Activated T-helper 1 cell treated with anti-CD3 and anti-CD28 coated beads, Interleukin-2, amount 50 U/mL, for 16 hours (primary cell): Measurements from ENCODE around the gene HOXA9.

Experiments
- DNase-seq, 2 donors: peaks; one replicate each; pipeline ENCODE4 v3.0.0-alpha.2; 2020; ENCODE audit warnings: low read depth in 1 of 2, low spot score in 1 of 2

The HOXA9 gene

DNA sequence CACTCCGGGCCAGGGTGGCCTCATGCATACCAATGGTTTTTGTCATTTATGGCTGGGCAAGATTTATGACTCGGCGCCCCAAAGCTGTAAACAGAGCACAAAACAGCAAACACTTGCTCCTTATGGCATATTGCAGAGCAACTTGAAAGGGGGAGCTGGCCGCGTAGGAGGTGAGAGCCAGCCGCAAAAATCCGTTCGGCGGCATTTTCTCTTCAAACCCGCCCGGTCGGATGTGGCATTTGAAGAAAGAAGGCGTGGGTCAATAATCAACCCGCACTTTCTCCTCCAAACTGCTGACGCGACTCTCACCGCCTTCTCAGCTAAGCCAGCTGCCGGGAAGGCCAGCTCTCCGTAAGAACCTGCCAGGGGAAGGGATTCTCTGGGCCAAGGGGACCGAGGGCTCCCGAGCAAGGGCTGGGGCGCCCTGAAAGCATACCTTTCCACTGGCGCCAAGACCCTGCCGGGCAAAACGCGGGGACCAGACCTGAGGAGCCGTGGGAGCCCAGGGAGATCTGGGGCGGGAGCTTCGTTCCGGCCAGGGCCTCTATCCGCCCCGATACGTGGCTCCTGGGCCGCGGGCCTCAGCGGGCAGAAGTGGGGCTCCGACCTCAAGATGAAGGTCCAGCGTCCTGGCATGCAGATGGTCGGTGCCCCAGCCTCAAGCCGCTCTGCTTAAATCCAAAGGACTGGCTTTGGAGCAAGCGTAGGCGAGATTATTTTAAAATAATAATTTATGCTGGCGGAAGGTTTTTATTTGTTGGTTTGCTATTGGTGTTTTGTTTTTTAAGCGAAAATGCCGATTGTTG is 49.9 kb downstream of the HOXA9 start:
- no peak for DNase-seq

DNA sequence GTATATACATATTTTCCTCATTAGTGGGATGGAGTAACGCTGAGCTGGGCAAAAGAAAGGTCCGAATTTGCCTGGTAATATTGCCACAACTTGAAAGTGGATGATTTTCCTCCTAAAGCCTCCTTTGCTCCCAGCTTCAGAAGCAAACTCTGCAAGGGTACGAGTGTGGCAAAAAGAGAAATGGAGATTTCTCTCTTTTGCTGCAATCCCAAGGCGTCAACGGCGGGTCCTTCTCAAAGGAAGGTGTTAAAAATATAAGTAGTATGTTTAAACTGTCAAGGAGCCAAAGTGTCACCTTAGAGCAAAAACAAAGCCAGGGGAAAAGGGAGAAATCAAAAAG is 50.5 kb downstream of the HOXA9 start:
- DNase-seq = no peak

DNA sequence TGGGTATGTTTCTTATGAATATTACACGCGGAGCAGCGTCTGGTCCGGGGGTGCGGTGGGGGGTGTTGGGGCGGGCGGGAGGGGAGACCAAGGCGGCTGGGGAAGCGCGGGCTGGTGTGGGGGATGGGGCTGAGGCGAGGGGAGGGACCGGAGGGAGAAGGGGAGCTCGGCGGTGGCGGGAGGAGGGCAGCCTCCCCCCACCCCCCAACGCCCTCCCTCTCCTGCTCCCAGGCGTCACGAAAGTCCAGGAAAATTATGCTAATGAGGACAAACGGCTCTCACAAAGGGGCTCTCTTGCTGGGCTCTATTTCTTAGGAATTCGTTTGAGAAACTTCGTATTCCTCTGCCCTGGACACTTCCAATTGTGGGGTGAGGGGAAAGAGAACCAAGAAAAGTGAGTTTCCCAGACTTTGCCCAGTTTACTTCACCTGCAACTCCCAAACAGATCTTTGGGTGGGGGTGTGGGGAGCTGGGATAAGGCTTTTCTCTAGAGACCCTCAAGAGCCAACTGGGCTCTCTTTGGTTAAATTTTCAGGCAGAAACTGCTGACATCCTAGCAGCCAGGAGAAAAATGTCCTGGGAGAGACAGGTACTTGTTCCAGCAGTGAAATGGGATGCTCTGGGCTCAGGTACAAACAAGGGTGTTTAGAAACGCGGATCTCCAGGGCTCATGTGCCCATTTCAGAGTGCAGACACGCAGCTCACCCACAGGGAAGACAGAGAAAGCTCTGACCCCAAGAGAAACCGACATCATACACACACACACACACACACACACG is 51.2 kb downstream of the HOXA9 start:
- no peak for DNase-seq

DNA sequence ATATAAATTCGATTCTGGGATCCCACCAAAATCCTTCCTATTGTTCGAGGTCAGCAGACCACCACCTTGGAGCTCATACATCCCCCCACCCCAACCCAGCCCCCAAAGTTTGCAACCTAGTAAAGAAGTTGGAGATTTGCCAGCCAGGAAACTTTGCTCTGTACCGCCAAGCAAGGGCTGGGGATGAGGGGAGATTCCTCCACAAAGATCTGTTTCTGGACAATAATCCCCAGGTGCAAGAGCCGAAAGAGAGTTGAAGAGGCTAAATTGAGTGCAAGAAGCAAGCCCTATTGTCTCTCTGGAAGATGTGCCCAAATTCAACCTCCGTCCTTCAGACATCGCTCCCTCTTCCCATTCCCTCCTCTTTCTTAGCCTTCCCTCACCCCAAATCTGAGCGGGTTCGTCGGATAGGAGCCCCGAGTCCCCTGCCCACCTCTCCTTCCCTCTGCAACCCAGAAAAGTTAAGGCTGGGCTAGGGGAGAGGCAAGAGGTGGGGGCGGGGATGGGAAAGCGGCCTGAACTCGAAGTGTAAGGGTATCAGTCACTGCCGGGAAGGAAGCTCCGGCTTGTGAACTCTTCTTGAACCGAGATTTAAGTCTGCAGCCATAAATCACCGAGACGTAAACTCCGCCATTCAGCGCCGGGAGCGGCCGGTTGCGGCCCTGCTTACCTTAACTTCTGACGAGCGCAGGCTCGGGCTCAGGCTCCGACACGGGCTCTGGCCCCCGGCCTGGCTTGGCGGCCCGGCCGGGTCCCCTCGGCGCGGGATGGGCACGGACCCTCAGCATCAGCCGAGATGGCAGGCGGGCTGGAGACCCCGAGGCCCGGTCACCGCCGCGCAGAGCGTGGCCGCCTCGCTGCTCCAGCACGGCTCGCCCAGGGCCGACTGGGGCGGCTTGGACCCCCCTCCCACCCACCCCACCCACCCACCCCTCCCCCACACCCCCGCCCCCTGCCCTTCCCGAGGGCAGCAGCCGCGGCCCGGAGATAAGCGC is 52.1 kb downstream of the HOXA9 start:
- DNase-seq = no peak
